ENCODE measurements around the gene LIN54. TPM values are rescaled to one million over a fixed set of nuclear protein-coding genes. Genes with fewer than 3 reads are reported as not detected.
A peak's percentile ranks its signal among the peaks of the same experiment; 100 is the strongest.

Gene LIN54
- total and polyA plus RNA-seq, 9 of the 15 experiments (the other 6 are each of a cell fraction or from before 2014, with no cell fraction given), result 2.2 to 22.5 (median 15.8) TPM

DNA sequence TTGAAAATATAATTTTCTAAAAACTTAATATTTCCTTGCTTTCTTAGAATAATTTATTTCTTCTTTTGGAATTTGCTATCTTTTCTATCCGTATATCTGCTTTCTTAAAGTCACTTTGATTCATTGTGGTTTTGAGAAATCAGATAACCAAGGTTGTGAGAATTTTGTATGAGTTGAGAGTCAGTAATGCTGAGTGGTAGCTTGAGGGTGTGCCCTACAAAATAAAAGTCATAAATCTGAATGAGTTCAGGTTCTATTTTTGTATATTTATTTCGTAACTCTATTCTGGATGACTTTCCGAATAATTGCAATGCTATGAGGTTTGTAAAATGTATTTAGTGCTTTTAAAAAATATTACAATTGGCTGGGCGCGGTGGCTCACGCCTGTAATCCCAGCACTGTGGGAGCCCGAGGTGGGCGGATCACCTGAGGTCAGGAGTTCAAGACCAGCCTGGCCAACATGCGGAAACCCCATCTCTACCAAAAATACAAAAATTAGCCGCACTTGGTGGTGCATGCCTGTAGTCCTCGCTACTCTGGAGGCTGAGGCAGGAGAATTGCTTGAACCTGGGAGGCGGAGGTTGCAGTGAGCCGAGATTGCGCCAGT, 33.3 kb upstream of the LIN54 start (continued):
- TF ChIP-seq, protein P1, sequence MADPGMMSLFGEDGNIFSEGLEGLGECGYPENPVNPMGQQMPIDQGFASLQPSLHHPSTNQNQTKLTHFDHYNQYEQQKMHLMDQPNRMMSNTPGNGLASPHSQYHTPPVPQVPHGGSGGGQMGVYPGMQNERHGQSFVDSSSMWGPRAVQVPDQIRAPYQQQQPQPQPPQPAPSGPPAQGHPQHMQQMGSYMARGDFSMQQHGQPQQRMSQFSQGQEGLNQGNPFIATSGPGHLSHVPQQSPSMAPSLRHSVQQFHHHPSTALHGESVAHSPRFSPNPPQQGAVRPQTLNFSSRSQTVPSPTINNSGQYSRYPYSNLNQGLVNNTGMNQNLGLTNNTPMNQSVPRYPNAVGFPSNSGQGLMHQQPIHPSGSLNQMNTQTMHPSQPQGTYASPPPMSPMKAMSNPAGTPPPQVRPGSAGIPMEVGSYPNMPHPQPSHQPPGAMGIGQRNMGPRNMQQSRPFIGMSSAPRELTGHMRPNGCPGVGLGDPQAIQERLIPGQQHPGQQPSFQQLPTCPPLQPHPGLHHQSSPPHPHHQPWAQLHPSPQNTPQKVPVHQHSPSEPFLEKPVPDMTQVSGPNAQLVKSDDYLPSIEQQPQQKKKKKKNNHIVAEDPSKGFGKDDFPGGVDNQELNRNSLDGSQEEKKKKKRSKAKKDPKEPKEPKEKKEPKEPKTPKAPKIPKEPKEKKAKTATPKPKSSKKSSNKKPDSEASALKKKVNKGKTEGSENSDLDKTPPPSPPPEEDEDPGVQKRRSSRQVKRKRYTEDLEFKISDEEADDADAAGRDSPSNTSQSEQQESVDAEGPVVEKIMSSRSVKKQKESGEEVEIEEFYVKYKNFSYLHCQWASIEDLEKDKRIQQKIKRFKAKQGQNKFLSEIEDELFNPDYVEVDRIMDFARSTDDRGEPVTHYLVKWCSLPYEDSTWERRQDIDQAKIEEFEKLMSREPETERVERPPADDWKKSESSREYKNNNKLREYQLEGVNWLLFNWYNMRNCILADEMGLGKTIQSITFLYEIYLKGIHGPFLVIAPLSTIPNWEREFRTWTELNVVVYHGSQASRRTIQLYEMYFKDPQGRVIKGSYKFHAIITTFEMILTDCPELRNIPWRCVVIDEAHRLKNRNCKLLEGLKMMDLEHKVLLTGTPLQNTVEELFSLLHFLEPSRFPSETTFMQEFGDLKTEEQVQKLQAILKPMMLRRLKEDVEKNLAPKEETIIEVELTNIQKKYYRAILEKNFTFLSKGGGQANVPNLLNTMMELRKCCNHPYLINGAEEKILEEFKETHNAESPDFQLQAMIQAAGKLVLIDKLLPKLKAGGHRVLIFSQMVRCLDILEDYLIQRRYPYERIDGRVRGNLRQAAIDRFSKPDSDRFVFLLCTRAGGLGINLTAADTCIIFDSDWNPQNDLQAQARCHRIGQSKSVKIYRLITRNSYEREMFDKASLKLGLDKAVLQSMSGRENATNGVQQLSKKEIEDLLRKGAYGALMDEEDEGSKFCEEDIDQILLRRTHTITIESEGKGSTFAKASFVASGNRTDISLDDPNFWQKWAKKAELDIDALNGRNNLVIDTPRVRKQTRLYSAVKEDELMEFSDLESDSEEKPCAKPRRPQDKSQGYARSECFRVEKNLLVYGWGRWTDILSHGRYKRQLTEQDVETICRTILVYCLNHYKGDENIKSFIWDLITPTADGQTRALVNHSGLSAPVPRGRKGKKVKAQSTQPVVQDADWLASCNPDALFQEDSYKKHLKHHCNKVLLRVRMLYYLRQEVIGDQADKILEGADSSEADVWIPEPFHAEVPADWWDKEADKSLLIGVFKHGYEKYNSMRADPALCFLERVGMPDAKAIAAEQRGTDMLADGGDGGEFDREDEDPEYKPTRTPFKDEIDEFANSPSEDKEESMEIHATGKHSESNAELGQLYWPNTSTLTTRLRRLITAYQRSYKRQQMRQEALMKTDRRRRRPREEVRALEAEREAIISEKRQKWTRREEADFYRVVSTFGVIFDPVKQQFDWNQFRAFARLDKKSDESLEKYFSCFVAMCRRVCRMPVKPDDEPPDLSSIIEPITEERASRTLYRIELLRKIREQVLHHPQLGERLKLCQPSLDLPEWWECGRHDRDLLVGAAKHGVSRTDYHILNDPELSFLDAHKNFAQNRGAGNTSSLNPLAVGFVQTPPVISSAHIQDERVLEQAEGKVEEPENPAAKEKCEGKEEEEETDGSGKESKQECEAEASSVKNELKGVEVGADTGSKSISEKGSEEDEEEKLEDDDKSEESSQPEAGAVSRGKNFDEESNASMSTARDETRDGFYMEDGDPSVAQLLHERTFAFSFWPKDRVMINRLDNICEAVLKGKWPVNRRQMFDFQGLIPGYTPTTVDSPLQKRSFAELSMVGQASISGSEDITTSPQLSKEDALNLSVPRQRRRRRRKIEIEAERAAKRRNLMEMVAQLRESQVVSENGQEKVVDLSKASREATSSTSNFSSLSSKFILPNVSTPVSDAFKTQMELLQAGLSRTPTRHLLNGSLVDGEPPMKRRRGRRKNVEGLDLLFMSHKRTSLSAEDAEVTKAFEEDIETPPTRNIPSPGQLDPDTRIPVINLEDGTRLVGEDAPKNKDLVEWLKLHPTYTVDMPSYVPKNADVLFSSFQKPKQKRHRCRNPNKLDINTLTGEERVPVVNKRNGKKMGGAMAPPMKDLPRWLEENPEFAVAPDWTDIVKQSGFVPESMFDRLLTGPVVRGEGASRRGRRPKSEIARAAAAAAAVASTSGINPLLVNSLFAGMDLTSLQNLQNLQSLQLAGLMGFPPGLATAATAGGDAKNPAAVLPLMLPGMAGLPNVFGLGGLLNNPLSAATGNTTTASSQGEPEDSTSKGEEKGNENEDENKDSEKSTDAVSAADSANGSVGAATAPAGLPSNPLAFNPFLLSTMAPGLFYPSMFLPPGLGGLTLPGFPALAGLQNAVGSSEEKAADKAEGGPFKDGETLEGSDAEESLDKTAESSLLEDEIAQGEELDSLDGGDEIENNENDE (IDR thresholded peaks at IDR 0.05; ENCODE audit: low read depth, low read length), result no peak
- TF ChIP-seq MEF2A (IDR thresholded peaks at IDR 0.05; ENCODE audit: control insufficient read depth, low read depth, low read length) (peak; percentile 58; the same call in 1 of the 2 replicates), KDM1A (IDR thresholded peaks at IDR 0.05) (peak; percentile 22 to 38; a peak in 2 of 4 replicates)
